ENCODE results near the gene FOSL2. TPM values are rescaled to one million over a fixed set of nuclear protein-coding genes. Genes with fewer than 3 reads are reported as not detected.

The FOSL2 gene
- 24.8 TPM for polyA plus RNA-seq (ENCODE audit: insufficient read length)
- long read RNA-seq, donor 1, full-length matches to known transcripts: 7 of 7 reads
- long read RNA-seq, donor 1, partial matches to known transcripts: 0 of 7 reads
- long read RNA-seq, donor 1, other reads (novel, unspliced or antisense): 0 of 7 reads
- long read RNA-seq, donor 2, full-length matches to known transcripts: 3 of 3 reads
- long read RNA-seq, donor 2, partial matches to known transcripts: 0 of 3 reads
- long read RNA-seq, donor 2, other reads (novel, unspliced or antisense): 0 of 3 reads
- long read RNA-seq, donor 3, full-length matches to known transcripts: 6 of 6 reads
- long read RNA-seq, donor 3, partial matches to known transcripts: 0 of 6 reads
- long read RNA-seq, donor 3, other reads (novel, unspliced or antisense): 0 of 6 reads
- long read RNA-seq, donor 4: 0 reads
- long read RNA-seq, donor 5, full-length matches to known transcripts: 5 of 5 reads
- long read RNA-seq, donor 5, partial matches to known transcripts: 0 of 5 reads
- long read RNA-seq, donor 5, other reads (novel, unspliced or antisense): 0 of 5 reads
- long read RNA-seq, donor 6, full-length matches to known transcripts: 1 of 1 reads
- long read RNA-seq, donor 6, partial matches to known transcripts: 0 of 1 reads
- long read RNA-seq, donor 6, other reads (novel, unspliced or antisense): 0 of 1 reads
- long read RNA-seq, donor 7, full-length matches to known transcripts: 5 of 5 reads
- long read RNA-seq, donor 7, partial matches to known transcripts: 0 of 5 reads
- long read RNA-seq, donor 7, other reads (novel, unspliced or antisense): 0 of 5 reads
- long read RNA-seq, donor 8: 0 reads

GRCh38 chr2:28392297-28393113 lies at the start of gene FOSL2:
FOSL2 (plus strand) TSS chr2:28392858; CDS start chr2:28393721, 863 bp downstream.
- DNase-seq: peak; percentile 97

GRCh38 chr2:28343184-28343942 lies 49.3 kb upstream of the FOSL2 start:
- no peak for DNase-seq

DNA sequence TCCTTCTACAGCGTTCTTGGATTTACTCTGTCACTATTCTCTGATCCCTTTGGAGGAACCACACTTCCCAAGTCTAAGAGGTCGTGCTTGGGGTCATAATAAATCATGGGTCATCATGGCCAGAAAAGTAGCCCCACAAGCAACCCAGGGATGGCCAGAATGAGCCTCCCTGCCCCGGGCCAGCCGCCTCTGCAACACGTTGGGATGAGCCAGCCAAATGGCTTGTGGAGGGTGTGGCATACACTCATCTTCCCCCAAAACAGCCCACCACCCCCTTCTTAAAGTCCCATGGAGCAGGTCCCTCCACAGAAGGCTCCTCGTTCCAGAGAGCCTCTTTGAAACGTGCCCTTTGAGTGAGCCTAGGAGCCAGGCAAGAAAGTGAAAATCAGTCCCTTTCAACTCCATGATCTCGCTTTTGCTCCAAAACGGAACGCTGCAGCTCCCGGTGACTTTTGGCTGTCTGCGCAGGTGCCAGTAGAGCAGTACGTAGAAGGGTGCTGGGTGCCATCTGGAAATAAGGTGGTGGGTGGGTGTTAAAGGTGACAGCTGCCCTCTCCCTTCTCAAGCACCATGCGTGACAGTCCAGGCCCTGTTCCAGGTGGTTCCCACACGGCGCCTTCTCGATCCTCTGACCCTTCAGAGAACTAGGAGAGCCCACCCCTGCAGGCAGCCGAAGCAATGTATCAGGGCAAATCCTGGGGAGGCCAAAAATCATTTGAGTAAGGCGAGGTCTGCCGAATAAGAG lies 48.5 kb upstream of the FOSL2 start:
- DNase-seq: no peak

DNA sequence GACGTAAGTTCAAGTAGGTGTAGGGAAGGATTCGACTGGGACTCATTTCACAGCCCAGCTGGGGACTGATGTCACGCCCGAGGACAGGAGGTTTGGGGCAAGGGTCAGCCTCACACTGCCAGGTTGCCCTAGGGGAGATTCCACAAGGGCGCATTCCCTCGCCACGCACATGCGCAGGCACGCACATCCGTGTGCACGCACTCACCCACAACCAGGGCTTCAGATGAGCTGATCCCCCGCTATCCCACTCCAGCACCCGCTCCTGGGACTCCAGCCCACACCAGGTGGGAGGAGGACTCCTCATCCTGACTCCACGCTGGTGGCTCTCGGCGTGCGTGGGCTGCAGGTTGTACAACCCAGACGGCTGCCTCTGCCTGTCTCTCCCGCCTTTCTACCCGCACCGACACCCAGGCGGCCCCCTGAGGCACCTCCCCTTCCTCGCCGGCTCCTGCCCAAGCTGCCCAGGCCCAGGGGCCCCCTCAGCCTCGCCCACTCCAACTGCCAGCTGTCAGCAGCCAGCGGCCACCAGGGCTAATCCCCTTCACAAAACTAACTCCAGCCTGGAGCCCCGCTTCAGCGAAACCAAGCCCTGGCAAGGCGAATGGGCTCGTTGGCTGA lies 47.8 kb upstream of the FOSL2 start:
- no peak for DNase-seq

DNA sequence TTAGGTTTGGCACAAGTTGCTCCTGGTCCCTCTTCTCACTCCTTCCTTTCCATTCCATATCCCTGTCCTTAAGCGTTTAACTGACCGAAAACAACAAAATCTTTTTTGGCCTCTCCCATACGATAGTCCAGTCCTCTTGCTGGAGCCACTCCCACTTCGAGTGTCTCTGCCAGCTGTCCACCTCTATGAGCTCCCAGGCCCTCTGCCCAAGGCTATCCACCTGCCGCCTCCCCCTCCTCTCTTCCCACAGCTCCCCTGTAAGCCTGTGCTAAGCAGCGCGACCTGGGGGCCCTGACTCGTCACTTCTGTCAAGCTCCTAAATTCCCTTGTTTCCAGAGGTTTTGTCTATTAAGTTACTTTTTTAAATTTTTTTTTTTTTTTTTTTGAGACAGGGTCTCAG lies 47.0 kb upstream of the FOSL2 start:
- no peak for DNase-seq

DNA sequence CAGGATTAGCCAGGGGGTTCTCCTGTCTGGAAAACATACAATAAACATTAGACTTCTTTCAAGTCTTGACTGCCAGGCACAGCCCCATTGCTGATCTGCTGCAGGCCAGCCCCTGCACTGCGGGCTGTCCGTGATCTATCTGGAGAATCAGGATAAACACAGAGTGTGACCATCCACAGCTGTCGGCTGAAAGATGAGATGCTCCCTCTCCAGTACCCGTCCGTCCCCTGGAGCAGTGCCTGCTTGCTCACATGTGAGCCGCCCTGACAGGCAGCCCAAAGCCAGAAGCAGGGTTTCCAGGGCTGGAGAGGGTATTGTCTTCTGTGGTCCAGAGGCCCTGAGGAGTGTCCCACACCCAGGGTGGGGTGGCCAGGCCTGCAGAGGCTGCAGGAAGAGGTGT lies 46.1 kb upstream of the FOSL2 start:
- DNase-seq: no peak

DNA sequence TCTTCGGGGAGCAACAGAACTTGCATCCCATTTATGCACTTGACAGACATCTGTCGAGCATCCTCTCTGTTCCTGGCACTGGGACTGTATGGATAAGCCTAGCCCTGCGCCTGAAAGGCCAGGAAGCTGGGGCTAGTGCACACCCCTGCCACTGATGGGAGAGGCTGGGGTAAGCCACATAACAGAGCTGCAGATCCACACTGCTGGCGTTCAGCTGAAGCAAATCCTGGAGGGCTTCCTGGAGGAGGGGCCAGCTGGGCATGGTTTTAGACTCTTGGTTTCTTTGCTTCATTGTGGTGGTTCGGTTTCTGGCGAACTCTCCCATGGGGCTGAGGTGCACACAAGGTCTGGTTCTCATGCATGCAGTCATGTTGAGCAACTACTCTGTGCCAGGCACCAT lies 45.5 kb upstream of the FOSL2 start:
- no peak for DNase-seq

DNA sequence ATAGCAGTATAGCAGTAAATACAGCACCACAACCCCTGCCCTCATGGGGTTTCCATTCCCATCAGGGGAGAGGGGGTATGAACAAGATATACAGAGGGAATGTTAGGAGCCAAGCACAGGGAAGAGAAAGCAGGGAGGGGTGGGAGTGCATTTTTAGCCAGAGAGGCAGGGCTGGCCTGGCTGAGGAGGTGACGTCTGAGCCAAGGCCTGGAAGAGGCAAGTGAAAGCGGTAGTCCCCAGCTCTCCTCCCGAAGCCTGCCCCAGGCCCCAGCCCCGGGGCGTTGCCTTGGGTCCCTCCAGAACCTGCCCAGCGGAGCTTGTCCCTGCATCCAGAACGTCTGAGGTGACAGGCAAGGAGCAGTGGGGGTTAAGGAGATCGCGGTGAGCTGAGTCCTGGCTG lies 45.1 kb upstream of the FOSL2 start:
- DNase-seq: no peak

GRCh38 chr2:28348149-28348567 lies 44.5 kb upstream of the FOSL2 start:
- no peak for DNase-seq

- DNase-seq: no peak
Measured at GRCh38 chr2:28348921-28349320, 43.7 kb upstream of the FOSL2 start.

- DNase-seq: no peak
Measured at GRCh38 chr2:28349546-28350165, 43.0 kb upstream of the FOSL2 start.

DNA sequence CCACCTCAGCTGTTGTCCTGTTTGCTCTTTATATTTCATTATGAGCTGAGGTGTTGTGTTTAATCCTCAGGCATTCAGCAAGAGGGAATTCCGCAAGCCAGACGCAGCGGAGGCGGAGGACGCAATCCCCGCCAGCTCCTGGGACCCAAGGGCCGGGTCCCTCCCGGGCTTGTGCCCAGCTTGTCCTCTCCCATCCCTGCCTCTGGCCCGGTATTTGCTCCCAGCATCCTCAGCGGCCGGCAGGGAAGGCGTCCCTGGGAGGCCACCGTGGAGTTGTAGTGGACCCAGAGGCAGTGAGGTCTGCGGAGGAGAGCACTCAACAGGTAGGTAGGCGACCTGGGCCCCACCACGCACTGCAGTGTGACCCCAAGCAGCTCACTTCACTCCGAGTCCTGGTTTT lies 42.5 kb upstream of the FOSL2 start:
- no peak for DNase-seq

DNA sequence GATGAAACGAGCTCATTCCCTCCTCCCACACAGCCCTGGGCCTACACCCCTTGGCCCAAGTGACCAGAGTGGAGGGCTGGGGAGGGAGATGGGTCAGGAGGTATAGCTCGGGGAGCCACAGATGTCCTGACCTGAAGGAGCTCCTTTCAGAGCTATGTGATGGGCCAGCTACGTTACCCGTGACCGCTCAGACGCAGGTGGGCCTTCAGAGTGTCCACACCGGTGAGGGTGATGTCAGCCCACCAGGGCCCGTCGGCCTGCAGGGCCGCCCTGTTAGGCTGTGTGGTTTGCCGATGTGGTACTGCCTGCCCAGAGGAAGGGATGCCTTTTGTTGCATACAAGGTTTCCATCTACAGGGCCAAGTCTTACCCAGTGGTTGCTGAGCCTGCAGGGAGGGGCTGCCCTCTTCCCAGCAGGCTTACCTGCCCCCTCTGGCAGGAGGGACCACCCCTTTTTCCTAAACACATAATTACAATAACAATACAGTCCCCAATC lies 41.8 kb upstream of the FOSL2 start:
- DNase-seq: no peak

DNA sequence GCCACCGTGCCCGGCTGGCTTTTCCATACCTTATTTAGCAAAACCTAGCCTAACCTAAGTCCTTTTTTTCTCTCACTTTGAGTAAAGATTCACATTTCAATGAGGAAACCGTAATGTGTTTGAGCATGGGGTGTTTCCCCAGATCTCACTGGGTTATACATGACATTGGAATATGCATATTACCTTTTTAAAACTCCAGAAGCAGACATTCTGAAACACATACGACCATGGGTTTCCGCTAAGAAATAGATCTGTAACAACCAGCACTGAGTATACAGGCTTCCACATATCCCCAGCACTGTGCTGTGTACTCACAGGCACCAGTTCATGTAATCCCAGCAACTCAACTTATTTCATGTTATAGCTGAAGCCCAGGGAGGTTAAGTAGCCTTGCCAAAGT lies 41.0 kb upstream of the FOSL2 start:
- no peak for DNase-seq

GRCh38 chr2:28352104-28352503 lies 40.6 kb upstream of the FOSL2 start:
- no peak for DNase-seq

DNA sequence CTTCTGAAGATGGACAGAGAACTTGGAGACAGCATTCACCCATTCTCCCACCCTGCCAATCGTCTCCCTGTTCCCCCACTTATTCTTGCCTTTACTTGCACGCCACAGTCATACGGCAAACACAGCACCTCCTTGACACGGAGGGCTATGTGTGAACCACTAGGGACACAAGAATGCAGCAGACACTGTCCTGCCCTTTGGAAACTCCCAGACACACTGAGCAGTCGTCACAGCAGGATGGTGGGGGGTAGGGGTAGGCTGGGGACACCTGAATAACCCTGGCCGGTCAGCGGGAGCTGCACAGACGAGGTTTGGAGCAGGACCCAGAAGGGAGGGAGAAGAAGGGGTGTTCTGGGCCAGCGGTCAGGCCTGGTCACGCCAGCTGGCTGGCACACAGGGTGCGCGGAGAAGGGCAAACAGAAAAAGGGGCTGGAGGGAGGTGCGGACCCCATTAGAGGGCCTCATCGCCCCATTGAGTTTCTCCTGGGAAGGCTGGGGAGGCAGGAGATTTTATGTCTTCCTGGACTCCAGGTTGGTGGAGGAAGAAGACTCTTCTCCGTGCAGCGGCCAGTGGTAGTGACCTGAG lies 40.0 kb upstream of the FOSL2 start:
- DNase-seq: no peak

- no peak for DNase-seq
Measured at GRCh38 chr2:28354920-28355520, 37.6 kb upstream of the FOSL2 start.

DNA sequence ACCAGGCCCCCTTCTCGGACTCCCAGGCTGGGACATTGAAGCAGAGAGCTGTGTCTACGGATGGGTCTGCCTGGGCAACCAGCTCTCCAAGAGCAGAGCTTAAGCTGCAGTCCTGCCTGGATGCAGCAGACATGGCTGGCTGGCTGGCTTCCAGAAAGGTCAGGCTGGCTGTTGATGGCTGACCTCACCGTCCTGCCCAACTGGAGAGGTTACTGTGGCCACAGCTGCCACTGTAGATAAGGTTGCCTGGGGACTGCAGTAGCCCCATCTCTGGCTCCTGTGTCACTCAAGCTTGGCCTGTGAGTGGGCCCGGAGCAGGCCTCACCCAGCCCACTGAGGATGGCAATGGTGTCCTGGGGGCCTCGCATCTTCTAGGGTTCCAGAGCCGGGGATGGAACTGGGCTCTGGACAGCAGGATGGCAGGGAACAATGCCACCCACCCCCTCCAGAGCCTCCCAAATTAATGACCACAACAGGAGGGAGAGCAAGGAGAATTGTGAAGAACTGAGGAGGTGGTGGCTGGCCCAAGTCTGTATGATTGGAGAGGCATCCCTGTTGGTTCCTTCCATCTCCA lies 37.0 kb upstream of the FOSL2 start:
- no peak for DNase-seq
